NCI-H446 (cell line): ENCODE results near the gene ETV5.

Experiments used
- DNase-seq, 2 experiments: peaks; one replicate each; lab custom pipeline; 2025; lab: John Stamatoyannopoulos, UW

ETV5 gene

DNA sequence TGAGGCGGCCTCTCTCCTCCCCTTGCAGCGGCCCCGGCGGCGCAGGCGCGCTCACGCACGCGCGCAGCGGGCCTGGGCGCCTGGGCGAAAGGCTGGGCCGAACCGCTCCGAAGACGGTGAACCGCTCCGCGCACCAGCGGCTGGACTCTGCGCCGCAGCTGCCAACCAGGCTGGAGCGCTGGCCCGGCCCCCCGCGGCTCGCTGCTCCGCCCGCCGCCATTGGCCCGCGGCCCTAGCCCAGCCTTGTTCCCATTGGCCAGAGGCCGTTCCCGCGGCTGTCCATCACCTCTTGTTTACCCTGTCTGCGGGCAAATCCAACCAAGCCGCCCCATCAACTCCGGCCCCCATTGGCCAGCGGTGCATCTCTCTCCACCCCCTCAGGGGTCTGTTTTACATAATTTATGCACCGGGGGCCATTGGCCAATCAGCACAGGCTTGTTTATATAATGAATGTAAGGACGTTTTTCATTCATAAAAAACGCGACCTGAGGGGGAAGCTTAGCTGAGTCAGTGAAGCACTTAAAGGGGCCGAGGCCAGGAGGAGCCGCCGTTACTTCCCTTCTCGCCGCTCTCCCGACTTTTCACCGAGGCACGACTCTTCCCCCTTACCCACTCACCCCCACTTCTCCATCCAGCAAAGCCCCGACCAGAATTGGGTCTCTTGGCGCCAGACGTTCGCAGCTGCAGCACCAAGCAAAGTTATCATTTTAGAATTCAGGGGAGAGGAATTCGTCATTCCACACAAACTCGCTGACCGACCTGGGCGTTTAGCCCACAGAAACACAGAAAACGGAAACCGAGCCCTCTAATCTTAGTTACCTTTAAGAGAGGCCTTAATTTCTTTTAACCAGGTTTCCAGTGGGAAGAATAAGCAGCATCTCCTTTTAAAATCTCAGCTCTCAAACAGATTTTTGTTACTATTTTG lies at the start of gene ETV5:
TSS of gene ETV5 (minus strand) at position 149 of the 925 bp plus-strand sequence. CDS start 3,221 bp downstream, outside the sequence.
- DNase-seq = peak; percentile 98 to 99

GRCh38 chr3:186154641-186155040 lies 45.8 kb upstream of the ETV5 start:
- DNase-seq = no peak

DNA sequence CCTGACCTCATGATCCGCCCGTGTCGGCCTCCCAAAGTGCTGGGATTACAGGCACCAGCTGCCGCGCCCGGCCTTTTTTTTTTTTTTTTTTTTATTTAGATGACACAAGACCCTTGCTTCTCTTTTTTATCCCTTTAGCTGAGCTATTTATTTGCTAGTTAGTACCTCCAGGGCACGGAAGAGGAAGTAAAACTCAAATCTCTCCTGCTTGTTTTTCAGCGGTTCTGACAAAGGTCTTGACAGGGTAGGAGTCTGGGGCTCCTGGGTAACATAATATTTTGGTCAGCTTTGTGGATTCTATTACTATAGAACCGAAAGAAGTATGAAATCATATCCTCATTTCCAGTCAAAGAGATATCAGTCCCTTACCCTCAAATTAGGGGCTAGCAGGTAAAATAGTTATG lies 44.0 kb upstream of the ETV5 start:
- DNase-seq = no peak

- no peak for DNase-seq
Measured at GRCh38 chr3:186152361-186152798, 43.5 kb upstream of the ETV5 start.

GRCh38 chr3:186151077-186151971 lies 42.4 kb upstream of the ETV5 start:
- no peak for DNase-seq

DNA sequence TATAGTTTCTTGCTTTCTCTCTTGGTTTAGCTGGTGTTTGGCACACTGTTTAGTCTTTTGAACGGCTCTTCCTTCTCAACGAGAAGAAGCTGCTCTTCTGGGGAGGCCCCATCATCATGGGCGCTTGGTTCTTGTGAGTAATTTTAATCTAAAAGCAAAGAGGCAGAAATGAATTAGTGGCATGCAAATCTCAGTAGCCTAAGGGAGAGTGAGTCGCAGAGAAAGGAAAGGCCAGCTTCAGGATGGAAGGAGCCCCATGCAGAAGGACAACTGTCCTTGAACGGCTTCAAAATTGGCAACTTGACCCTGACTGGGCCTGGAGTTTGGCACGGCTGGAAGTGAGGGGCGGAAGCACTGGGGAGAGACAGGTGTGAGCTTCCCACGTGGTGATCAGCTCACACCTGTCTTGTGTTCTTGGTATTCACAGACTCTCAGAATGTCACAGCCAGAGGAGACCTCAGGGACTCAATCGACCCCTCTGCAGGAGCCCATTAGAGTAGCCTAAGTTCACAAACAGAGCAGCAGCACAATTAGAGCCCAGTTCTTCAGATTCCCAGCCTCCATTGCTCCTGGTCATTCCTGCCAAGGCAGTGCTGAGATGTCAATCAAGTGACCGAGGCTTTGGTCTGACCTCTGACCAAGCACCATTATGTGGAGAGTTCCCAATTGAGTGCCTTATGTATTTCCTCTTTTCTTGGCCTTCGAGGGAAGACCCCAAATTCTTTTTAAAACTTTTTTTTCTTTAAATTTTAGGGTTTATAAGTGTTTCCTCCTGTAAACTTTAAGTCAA lies 41.3 kb upstream of the ETV5 start:
- DNase-seq = no peak

- no peak for DNase-seq
Measured at GRCh38 chr3:186149319-186149960, 40.6 kb upstream of the ETV5 start.

DNA sequence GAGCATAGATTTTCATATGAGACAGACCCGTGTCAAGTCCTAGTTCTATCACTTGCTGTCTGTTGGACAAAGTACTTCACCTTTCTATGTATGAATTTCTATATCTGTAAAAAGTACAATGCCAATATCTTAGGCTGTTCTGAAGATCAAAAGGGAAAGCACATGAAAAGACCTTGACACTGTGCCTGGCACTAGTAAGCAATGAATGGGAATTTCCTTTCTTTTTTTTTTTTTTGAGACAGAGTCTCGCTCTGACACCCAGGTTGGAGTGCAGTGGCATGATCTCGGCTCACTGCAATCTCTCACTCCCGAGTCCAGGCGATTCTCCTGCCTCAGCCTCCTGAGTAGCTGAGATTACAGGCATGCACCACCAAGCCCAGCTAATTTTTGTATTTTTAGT lies 35.4 kb upstream of the ETV5 start:
- no peak for DNase-seq

GRCh38 chr3:186143250-186143649 lies 34.4 kb upstream of the ETV5 start:
- DNase-seq = no peak

DNA sequence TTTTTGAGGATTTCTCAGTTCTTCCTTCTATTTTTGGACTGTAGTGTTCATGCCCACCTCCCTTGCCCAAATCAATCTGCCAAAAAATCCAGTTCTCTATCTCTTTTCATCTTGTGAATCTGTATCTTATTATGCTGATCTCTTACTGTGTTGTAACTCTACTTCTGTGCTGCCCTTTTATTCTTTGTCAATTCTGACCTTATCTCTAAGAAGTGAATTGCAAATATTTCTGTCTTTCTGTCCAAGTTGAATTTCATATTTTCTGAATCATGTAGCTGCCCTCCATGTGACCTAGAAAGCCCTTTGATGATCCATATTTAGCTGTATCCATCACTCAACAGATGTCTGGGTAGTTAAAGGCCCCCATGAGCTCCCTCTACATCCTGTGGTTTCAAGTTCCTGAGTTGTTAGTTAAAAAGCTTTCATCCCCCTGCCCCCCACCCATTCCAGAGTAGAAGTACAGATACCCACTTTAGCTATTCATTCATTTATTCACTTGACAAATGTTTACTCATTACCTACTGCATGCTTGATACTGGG lies 33.6 kb upstream of the ETV5 start:
- DNase-seq = no peak

DNA sequence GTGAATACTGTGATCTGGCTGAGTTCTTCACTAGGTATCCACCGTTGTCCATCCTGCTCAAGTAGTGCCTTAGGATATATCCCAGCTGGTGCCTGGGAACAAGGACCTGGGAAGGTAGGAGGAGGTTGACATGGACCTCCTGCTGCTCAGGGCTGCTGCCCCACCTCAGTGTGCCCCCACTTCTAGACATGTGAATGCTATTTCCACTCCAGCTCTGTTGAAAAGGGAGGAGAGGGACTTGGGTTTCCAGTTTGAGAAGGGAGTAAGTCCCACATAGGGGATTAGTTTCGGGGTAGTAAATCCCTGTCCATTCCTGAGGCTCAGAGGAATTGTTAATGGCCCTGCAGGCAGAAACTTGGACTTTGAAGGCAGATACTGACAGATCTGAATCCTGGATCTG lies 32.9 kb upstream of the ETV5 start:
- no peak for DNase-seq

GRCh38 chr3:186138272-186138981 lies 29.5 kb upstream of the ETV5 start:
- DNase-seq = no peak

GRCh38 chr3:186137051-186137685 lies 28.3 kb upstream of the ETV5 start:
- no peak for DNase-seq

DNA sequence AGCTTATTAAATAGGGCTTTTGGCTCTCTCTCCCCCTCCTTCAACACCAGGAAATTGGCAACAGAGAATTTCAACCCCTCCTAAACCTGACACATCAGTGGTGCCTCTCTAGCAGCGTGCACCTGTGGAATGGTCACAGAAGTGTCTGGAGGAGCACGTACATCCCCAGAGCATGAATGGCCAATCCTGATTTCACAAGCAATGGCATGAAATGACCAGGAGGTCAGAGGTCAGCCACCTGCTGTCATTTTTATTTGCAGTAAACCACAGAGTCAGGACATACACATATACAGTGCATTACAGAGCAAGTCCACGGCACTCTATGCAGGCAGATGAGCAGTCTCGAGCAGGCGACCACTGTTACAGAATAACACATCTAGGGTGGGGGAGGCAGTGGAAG lies 25.1 kb upstream of the ETV5 start:
- no peak for DNase-seq

DNA sequence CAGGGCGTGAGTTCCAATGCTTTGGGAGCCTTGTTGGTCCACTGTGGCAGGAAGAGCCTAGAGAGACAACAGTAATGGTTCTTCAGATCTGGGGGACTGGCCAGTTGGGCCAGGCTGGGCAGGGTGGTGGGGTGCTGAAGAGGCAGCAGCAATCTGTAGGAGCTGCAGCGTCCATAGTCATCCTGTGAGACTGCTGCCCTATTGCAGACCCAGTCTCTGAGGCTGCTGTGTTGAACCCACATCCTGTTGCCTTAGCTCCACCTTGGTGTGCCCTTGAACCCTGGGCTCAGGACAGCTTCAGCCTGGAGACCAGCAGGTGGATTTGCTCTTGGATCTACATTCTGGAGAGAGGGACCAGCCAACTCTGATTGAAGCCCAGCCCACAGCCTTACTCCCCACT lies 23.6 kb upstream of the ETV5 start:
- no peak for DNase-seq

DNA sequence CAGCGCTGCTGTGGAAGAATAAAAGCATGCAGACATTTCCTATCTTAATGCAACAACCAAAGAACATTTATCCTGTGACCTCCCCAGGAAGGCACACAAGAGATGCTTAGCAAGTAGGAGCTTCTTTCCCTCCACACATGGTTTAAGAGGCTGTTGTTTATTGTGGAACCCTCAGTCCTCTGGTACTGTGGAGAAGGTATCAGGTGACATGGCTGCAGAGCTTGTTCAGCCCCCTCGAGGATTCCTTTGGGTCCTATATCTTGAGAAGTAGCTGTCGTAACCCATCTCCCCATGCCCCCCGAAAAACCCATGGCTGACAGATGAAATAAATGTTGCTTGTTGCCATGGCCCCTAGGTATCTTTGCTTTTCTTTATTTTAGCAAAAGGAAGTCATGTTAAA lies 20.3 kb upstream of the ETV5 start:
- no peak for DNase-seq

DNA sequence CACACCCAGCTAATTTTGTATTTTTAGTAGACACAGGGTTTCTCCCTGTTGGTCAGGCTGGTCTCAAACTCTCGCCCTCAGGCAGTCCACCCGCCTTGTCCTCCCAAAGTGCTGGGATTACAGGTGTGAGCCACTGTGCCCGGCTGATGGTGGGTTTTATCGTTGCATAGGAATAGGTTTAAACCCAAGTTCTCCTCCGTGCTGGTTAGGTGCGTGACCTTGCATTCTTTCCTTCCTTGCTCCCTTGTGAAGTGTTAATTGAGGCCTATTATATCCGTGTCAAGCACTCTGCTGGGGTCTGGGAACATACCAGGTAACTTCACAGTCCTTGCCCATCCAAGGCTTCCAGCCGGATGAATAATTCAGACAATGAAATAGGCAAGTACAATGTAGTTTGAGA lies 19.3 kb upstream of the ETV5 start:
- DNase-seq = no peak

DNA sequence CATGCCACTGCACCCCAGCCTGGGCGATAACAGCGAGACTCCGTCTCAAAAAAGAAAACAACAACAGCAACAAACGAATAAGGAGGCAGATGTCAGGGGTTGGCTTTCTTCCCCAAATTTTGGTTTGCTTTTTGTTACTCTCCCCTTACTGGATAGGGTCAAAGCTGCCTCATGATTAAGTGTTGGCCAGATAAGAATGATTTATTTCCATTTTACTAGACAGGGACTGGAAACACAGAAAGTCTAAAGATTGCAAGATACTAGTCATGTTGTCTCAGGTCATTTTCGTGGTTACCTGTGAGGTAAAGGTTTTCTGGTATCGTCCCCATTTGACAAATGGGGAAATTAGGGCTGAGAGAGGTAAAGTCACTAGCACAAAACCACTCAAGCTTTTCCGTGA lies 18.6 kb upstream of the ETV5 start:
- DNase-seq = no peak

DNA sequence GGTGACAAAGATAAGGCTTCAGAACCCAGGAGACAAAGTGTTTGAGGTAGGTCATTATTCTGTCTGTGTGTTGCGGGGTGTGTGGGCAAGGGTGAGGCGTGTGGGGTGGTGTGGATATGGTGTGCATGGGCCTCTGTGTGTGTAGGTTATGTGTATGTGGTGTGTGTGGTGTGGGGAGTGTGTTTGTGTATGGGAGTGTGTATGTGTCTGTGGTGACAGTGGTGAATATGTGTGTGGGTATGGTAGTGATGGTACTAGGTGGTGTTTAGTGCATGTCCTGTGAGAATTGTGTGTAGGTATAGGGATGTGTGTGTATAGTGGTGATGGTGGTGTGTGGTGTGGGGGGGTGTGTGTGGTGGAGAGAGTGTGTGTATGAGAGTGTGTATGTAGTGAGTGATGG lies 16.2 kb upstream of the ETV5 start:
- no peak for DNase-seq

DNA sequence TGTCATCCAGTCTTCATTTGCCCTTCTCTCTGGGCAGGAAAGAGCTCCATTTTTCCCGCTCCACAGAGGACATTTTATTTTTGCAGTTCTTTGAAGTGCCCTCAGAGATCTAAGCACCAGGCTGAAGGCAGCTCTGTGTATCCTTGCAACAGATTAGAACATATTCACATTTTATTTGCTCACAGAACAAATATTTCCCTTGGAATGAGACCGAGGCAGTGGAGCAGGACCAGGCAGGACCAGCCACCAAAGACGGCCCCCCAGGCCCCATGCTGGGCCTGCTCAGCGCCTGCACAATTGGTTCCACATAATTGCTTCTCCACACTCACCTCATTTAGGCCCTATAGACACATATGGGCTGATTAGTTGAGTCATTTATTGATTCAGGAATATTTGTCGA lies 15.7 kb upstream of the ETV5 start:
- DNase-seq = no peak
